Measurements from ENCODE around the gene SPTSSB. TPM values are rescaled to one million over a fixed set of nuclear protein-coding genes. Genes with fewer than 3 reads are reported as not detected.

SPTSSB gene
- total and polyA plus RNA-seq, 9 of the 15 experiments (the other 6 are each of a cell fraction or from before 2014, with no cell fraction given), result 0.07 TPM; not detected in 8

DNA sequence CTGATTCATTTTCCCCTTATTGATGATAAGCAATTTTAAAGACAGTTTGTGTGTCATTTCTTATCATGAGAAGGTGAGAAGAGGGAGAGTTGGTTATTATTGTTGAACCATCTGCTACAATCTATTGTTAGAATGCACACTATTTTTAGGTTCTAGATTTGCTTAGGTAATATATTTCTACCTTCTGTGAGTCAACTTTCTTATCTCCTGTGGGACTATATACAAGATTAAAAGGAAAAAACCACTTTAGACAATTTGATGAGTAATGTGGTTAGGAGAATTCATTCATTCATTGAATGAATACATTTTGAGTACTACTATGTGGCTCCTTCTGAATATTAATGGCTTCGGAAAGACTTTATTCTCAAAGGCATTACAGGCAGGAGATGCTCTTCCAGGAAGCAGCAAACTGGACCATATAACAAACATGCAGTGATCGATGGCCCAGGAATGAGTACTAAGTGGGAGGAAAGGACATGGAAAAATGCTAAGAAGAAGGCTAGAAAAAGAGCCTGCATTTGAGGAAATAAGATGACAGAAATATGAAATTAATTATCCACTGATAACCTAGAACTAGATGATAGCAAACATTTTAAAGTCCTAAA lies 22.4 kb downstream of the SPTSSB start (continued):
- TF ChIP-seq, protein P1, sequence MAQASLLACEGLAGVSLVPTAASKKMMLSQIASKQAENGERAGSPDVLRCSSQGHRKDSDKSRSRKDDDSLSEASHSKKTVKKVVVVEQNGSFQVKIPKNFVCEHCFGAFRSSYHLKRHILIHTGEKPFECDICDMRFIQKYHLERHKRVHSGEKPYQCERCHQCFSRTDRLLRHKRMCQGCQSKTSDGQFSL (CRISPR knock-in tag; IDR thresholded peaks at IDR 0.05), result no peak
- TF ChIP-seq, protein P1 (tag; IDR thresholded peaks at IDR 0.05), result no peak
- TF ChIP-seq ZNF184 (CRISPR knock-in tag; IDR thresholded peaks at IDR 0.05) (no peak), PML (IDR thresholded peaks at IDR 0.05; ENCODE audit: low read length) (no peak)

DNA sequence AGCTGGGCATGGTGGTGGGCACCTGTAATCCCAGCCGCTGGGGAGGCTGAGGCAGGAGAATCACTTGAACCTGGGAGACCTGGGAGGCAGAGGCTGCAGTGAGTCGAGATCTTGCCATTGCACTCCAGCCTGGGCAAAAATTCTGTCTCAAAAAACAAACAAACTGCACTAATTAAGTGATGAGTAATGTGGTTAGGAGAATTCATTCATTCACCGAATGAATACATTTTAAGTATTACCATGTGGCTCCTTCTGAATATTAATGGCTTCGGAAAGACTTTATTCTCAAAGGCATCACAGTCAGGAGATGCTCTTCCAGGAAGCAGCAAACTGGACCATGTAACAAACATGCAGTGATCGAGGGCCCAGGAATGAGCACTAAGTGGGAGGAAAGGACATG lies 23.6 kb downstream of the SPTSSB start:
- Histone ChIP-seq H3K9me1 (ENCODE audit: control insufficient read depth, insufficient read depth, low read length) (no peaks in the 10 kb centered on the region), H3K27me3 (ENCODE audit: control insufficient read depth in 2 of 2, insufficient read depth in 2 of 2, low read length in 2 of 2) (no peaks in the 10 kb centered on the region), H3K9me3 (replicated peaks; ENCODE audit: control insufficient read depth, insufficient read depth, low read depth, low read length) (no peaks in the 10 kb centered on the region), H3K79me2 (ENCODE audit: control insufficient read depth, insufficient read depth, low read length) (no peaks in the 10 kb centered on the region), H3K27ac (ENCODE audit: extremely low read depth, low read depth, low read length) (no peak overlapping the region), H3K9ac (ENCODE audit: insufficient read depth in 1 of 2, low read depth in 2 of 2, low read length in 2 of 2) (no peak overlapping the region), H2AFZ (ENCODE audit: low read depth, low read length) (no peak overlapping the region), H4K20me1 (replicated peaks; ENCODE audit: control insufficient read depth, insufficient read depth, low read length) (no peaks in the 10 kb centered on the region), H3K4me2 (ENCODE audit: insufficient read depth, low read length) (no peak overlapping the region), H3K4me3 (no peak overlapping the region), H3K4me1 (replicated peaks in 1 of 2; ENCODE audit: control insufficient read depth in 2 of 2, insufficient read depth in 2 of 2, low read length in 2 of 2) (no peaks in the 10 kb centered on the region), H3K36me3 (ENCODE audit: control insufficient read depth, insufficient read depth, low read length) (no peaks in the 10 kb centered on the region)
- no TSS peak for BruUV-seq (replicated peaks)
- DNase-seq (ENCODE audit: extremely low read depth in 1 of 4, low spot score in 3 of 4), result no peak
- 0% methylated on average over 5 of the region's 5 CpGs for WGBS (ENCODE audit: insufficient coverage, low coverage, missing lambda C conversion rate)
- no peak for FAIRE-seq
- ATAC-seq, result no peak
- CTCF ChIA-PET (ENCODE audit: low intra/inter-chr PET ratio), result no interaction called here
- POLR2A ChIA-PET, result no interaction called here
- intact Hi-C loops (cut with micrococcal nuclease) (no loop called here), in situ Hi-C loops (cut with MboI) (no loop called here)
- TF ChIP-seq TAF15 (IDR thresholded peaks at IDR 0.05; ENCODE audit: low read depth, low read length) (no peak), RUNX1 (IDR thresholded peaks at IDR 0.05; ENCODE audit: low read depth) (no peak), ZNF77 (CRISPR knock-in tag; IDR thresholded peaks at IDR 0.05) (no peak), TAL1 (IDR thresholded peaks at IDR 0.05) (no peak), ZBED1 (IDR thresholded peaks at IDR 0.05) (no peak), ZNF146 (CRISPR knock-in tag; IDR thresholded peaks at IDR 0.05; ENCODE audit: unreplicated experiment) (no peak), ZFX (CRISPR knock-in tag; IDR thresholded peaks at IDR 0.05) (no peak), PCBP1 (IDR thresholded peaks at IDR 0.05; ENCODE audit: low read depth, low read length, poor library complexity, severe bottlenecking) (no peak), HDAC1 (IDR thresholded peaks at IDR 0.05) (no peak)
- TF ChIP-seq, protein P2, sequence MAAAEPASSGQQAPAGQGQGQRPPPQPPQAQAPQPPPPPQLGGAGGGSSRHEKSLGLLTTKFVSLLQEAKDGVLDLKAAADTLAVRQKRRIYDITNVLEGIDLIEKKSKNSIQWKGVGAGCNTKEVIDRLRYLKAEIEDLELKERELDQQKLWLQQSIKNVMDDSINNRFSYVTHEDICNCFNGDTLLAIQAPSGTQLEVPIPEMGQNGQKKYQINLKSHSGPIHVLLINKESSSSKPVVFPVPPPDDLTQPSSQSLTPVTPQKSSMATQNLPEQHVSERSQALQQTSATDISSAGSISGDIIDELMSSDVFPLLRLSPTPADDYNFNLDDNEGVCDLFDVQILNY (CRISPR knock-in tag; IDR thresholded peaks at IDR 0.05), result no peak
- TF ChIP-seq, protein P3, sequence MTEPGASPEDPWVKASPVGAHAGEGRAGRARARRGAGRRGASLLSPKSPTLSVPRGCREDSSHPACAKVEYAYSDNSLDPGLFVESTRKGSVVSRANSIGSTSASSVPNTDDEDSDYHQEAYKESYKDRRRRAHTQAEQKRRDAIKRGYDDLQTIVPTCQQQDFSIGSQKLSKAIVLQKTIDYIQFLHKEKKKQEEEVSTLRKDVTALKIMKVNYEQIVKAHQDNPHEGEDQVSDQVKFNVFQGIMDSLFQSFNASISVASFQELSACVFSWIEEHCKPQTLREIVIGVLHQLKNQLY (CRISPR knock-in tag; conservative IDR thresholded peaks at IDR 0.05), result no peak
- TF ChIP-seq, protein P4, sequence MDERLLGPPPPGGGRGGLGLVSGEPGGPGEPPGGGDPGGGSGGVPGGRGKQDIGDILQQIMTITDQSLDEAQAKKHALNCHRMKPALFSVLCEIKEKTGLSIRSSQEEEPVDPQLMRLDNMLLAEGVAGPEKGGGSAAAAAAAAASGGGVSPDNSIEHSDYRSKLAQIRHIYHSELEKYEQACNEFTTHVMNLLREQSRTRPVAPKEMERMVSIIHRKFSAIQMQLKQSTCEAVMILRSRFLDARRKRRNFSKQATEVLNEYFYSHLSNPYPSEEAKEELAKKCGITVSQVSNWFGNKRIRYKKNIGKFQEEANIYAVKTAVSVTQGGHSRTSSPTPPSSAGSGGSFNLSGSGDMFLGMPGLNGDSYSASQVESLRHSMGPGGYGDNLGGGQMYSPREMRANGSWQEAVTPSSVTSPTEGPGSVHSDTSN (CRISPR knock-in tag; IDR thresholded peaks at IDR 0.05; ENCODE audit: low read depth), result no peak
- TF ChIP-seq, protein P4 (tag; conservative IDR thresholded peaks at IDR 0.05; ENCODE audit: low read depth), result no peak
